Gastroesophageal sphincter (tissue), 3 donors: ENCODE data around the gene KRTAP2-2.

Source experiments
- CTCF ChIP-seq, 4 experiments: fragments of 200-600 bp in 2 of 4; fragments of 450-650 bp in 2 of 4; sonication (generic) in 1 of 4; IDR thresholded peaks; one replicate each; pipeline ENCODE4 v1.5.1; 2017 to 2019; ENCODE audit warnings: antibody characterized with exemption in 4 of 4, mild to moderate bottlenecking in 2 of 4, moderate library complexity in 2 of 4
- POLR2A ChIP-seq, 2 donors: fragments of 450-650 bp; IDR thresholded peaks; one replicate each; pipeline ENCODE4 v1.6.1; 2017; ENCODE audit warnings: antibody characterized with exemption in 2 of 2, mild to moderate bottlenecking in 2 of 2, moderate library complexity in 1 of 2

DNA sequence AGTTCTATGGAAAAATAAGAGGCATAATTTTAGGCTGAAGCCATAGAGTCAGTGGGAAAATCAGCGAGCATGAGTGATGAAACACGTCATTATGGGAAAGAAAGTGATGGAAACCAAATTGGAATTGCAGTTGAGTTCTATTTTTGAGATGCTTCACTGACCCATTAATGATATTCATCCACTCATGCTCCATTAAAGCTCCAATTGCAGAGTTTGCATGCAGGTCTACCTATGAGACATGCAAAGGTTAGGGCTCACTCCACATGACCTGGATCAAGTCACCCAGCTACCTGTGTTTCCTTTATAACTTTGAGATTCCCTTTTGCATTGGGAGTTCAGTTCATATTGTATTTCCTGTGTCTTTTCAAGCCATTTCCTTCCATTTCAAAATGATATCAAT is 18.6 kb upstream of the KRTAP2-2 start:
- TF ChIP-seq POLR2A (IDR thresholded peaks at IDR 0.05): no peak
- no peak for TF ChIP-seq CTCF (IDR thresholded peaks at IDR 0.05)
